HepG2 (cell line): ENCODE data around the gene LLGL2. TPM values are rescaled to one million over a fixed set of nuclear protein-coding genes. Genes with fewer than 3 reads are reported as not detected.

Experiments used
- ATAC-seq: fragments of 200-7000 bp; cut with Tn5 transposase; 3 replicates; pipeline ENCODE4 v1.9.1; 2020; ENCODE audit warnings: mild to moderate bottlenecking, moderate library complexity
- BruUV-seq: library from RNA; stranded (reverse); fragments of 400-500 nt; replicated peaks from 2 replicates; lab custom pipeline; 2021; lab: Mats Ljungman, UMichigan
- CTCF ChIA-PET: fragments of 300-600 bp; formaldehyde crosslinking; extraction: SDS; loops from one replicate; lab custom pipeline; 2021; ENCODE audit warnings: low total read pairs, inconsistent platforms, low intra/inter-chr PET ratio; lab: Yijun Ruan, JAX
- POLR2A ChIA-PET: fragments of 350-600 bp; sonication (Branson Sonifier 250); formaldehyde crosslinking; loops from one replicate; lab custom pipeline; 2020; ENCODE audit warnings: antibody characterized with exemption, inconsistent platforms; lab: Yijun Ruan, JAX
- DNase-seq: peaks from one replicate; pipeline ENCODE4 v3.0.0-alpha.2; 2015; ENCODE audit warnings: low spot score
- FAIRE-seq: peaks from 3 replicates; lab custom pipeline; 2011; peaks lifted over from hg19 to GRCh38; lab: Jason Lieb, UNC
- H2AFZ ChIP-seq: one replicate; pipeline ENCODE4 v1.6.1; 2011; ENCODE audit warnings: low read length, inconsistent platforms
- H3K27ac ChIP-seq: fragments of 300-600 bp; 3 replicates; pipeline ENCODE4 v1.8.0; 2011; ENCODE audit warnings: mixed run types, mild to moderate bottlenecking, mixed read lengths, low read length, inconsistent platforms; ENCODE audit not compliant: insufficient read depth; ENCODE audit errors: extremely low read length
- H3K27me3 ChIP-seq, 2 experiments: fragments of 200-600 bp in 1 of 2; 2 replicates in 1 of 2; 3 replicates in 1 of 2; pipeline versions ENCODE4 v1.6.0 to v1.8.0; 2011; ENCODE audit warnings: low read length in 2 of 2, mild to moderate bottlenecking in 2 of 2, moderate library complexity in 2 of 2, inconsistent platforms in 1 of 2; ENCODE audit not compliant: insufficient read depth in 2 of 2, control insufficient read depth in 1 of 2
- H3K36me3 ChIP-seq, 2 experiments: fragments of 200-600 bp in 1 of 2; replicated peaks in 1 of 2; 2 replicates in 1 of 2; 3 replicates in 1 of 2; pipeline versions ENCODE4 v1.5.1 to v1.8.0; 2011; ENCODE audit warnings: low read length in 2 of 2, inconsistent platforms in 1 of 2; ENCODE audit not compliant: insufficient read depth in 2 of 2, control insufficient read depth in 1 of 2
- H3K4me1 ChIP-seq: 2 replicates; pipeline ENCODE4 v1.5.1; 2012; ENCODE audit warnings: low read length, inconsistent platforms; ENCODE audit not compliant: insufficient read depth
- H3K4me2 ChIP-seq: 2 replicates; pipeline ENCODE4 v1.6.0; 2011; ENCODE audit warnings: low read depth, low read length, inconsistent platforms
- H3K4me3 ChIP-seq, 3 experiments: fragments of 200-600 bp in 1 of 3; sonication (generic), shearing (Covaris generic) in 1 of 3; replicated peaks in 1 of 3; 2 replicates each; pipeline ENCODE4 v1.5.1; 2011 to 2016; ENCODE audit warnings: low read length in 3 of 3, inconsistent platforms in 2 of 3, low read depth in 2 of 3, mild to moderate bottlenecking in 2 of 3, control low read depth in 1 of 3, mixed read lengths in 1 of 3; ENCODE audit not compliant: insufficient read depth in 1 of 3
- H3K79me2 ChIP-seq: one replicate; pipeline ENCODE4 v1.6.1; 2011; ENCODE audit warnings: low read length, inconsistent platforms; ENCODE audit not compliant: insufficient read depth
- H3K9ac ChIP-seq: 2 replicates; pipeline ENCODE4 v1.6.0; 2011; ENCODE audit warnings: mild to moderate bottlenecking, low read depth, low read length, inconsistent platforms; ENCODE audit not compliant: insufficient read depth
- H3K9me3 ChIP-seq: 2 replicates; pipeline ENCODE4 v1.5.1; 2012; ENCODE audit warnings: mild to moderate bottlenecking, low read length
- H4K20me1 ChIP-seq: 2 replicates; pipeline ENCODE4 v1.6.0; 2011; ENCODE audit warnings: inconsistent platforms, mild to moderate bottlenecking, low read length, moderate library complexity; ENCODE audit not compliant: insufficient read depth
- ARID5B ChIP-seq: IDR thresholded peaks from 2 replicates; pipeline ENCODE4 v1.4.0; 2020; ENCODE audit warnings: mild to moderate bottlenecking, missing genetic modification reagents
- ATF1 ChIP-seq: IDR thresholded peaks from 2 replicates; pipeline ENCODE4 v1.6.1; 2016; ENCODE audit warnings: mild to moderate bottlenecking, control low read depth
- ATF4 ChIP-seq, 2 experiments: fragments of 450-650 bp in 1 of 2; sonication (generic) in 1 of 2; formaldehyde crosslinking; IDR thresholded peaks; 2 replicates each; pipeline versions ENCODE4 v1.5.0 to v1.8.0; 2020 to 2022; ENCODE audit warnings: mild to moderate bottlenecking in 1 of 2, missing genetic modification reagents in 1 of 2
- CEBPB ChIP-seq: IDR thresholded peaks from 2 replicates; pipeline ENCODE4 v1.6.1; 2011; ENCODE audit warnings: low read depth, low read length, improper control_type of control experiment, borderline replicate concordance
- ELK4 ChIP-seq: sonication (generic); formaldehyde crosslinking; IDR thresholded peaks from 2 replicates; pipeline ENCODE4 v1.9.0; 2021; ENCODE audit warnings: missing genetic modification reagents, borderline replicate concordance
- GPN1 ChIP-seq: sonication (generic); formaldehyde crosslinking; IDR thresholded peaks from 2 replicates; pipeline ENCODE4 v1.5.1; 2020; ENCODE audit warnings: missing genetic modification reagents, borderline replicate concordance
- KLF15 ChIP-seq: sonication (generic); formaldehyde crosslinking; IDR thresholded peaks from 2 replicates; pipeline ENCODE4 v1.8.1; 2023; ENCODE audit warnings: borderline replicate concordance, mild to moderate bottlenecking, inconsistent platforms, missing genetic modification reagents, mixed read lengths
- RCOR2 ChIP-seq: IDR thresholded peaks from 2 replicates; pipeline ENCODE4 v1.6.1; 2016; ENCODE audit warnings: missing biosample characterization, missing genetic modification reagents
- ZBTB43 ChIP-seq: sonication (generic); formaldehyde crosslinking; conservative IDR thresholded peaks from 2 replicates; pipeline ENCODE4 v1.4.0; 2020; ENCODE audit warnings: missing genetic modification reagents
- ZFP36L2 ChIP-seq: sonication (generic); formaldehyde crosslinking; IDR thresholded peaks from 2 replicates; pipeline ENCODE4 v1.4.0; 2020; ENCODE audit warnings: missing genetic modification reagents
- ZIK1 ChIP-seq: sonication (generic); formaldehyde crosslinking; IDR thresholded peaks from 2 replicates; pipeline ENCODE4 v1.5.0; 2020; ENCODE audit warnings: mild to moderate bottlenecking, low read depth, missing genetic modification reagents, borderline replicate concordance
- ZNF20 ChIP-seq: sonication (generic); formaldehyde crosslinking; IDR thresholded peaks from 2 replicates; pipeline ENCODE4 v1.4.0; 2020; ENCODE audit warnings: mild to moderate bottlenecking, moderate library complexity, missing genetic modification reagents
- ZNF333 ChIP-seq: sonication (generic); formaldehyde crosslinking; IDR thresholded peaks from 2 replicates; pipeline ENCODE4 v1.4.0; 2020; ENCODE audit warnings: mild to moderate bottlenecking, missing genetic modification reagents, borderline replicate concordance
- ZNF788 ChIP-seq: sonication (generic); formaldehyde crosslinking; IDR thresholded peaks from 2 replicates; pipeline ENCODE4 v1.5.0; 2020; ENCODE audit warnings: mild to moderate bottlenecking, missing genetic modification reagents, borderline replicate concordance
- ZNF816 ChIP-seq: sonication (generic); formaldehyde crosslinking; IDR thresholded peaks from 2 replicates; pipeline ENCODE4 v1.8.0; 2022; ENCODE audit warnings: missing genetic modification reagents, mild to moderate bottlenecking, borderline replicate concordance
- WGBS: methylation state at CpG from one replicate; pipeline ENCODE4 v1.1.6; 2017; ENCODE audit warnings: low lambda C conversion rate; 5-methylcytosine and 5-hydroxymethylcytosine counted together
- in situ Hi-C: cut with HindIII; loops from 2 replicates; pipeline ENCODE4 v1.10.0; 2017; ENCODE audit warnings: low pct_unique_long_range_greater_than_20kb; ENCODE audit not compliant: extremely low pct_ligation_motif_present
- intact Hi-C: fragments of 100-400 bp; cut with micrococcal nuclease; formaldehyde crosslinking; loops from one replicate; pipeline ENCODE4 v1.10.0; 2022; ENCODE audit not compliant: unreplicated experiment
- polyA plus RNA-seq, 8 experiments: library from polyadenylated mRNA; depleted of rRNA in 3 of 8; stranded (reverse) in 7 of 8; unstranded in 1 of 8; fragments of >200 nt; fragmentation: Illumina TruSeq in 4 of 8; extraction: Trizol in 4 of 8; gene quantifications; 2 replicates each; pipeline versions ENCODE4 v1.2.1 to v1.2.3, GENCODE V29; 2011 to 2016; ENCODE audit warnings: low read depth in 4 of 8, missing spikeins in 1 of 8, mixed read lengths in 1 of 8; ENCODE audit not compliant: insufficient read depth in 1 of 8
- total RNA-seq, 5 experiments: library from RNA; depleted of rRNA; stranded (reverse); fragments of >200 nt; fragmentation: Illumina TruSeq; extraction: Trizol; gene quantifications; 2 replicates each; pipeline ENCODE4 v1.2.3, GENCODE V29; 2016; ENCODE audit warnings: low read depth in 1 of 5

LLGL2 gene
- total and polyA plus RNA-seq, 2 of the 13 experiments (the other 11 are each of a cell fraction or from before 2014, with no cell fraction given), result 83.0 to 86.7 TPM

- Histone ChIP-seq H3K4me3 (peak overlapping the region in 1 of 3 experiments; percentile 20; a peak in 1 of 6 replicates), H3K36me3 (no peaks in the 10 kb centered on the region), H3K79me2 (no peaks in the 10 kb centered on the region), H3K27me3 (peaks cover 16 to 24% of the 10 kb centered on the region in 2 experiments; a peak in 4 of 5 replicates), H3K27ac (no peak overlapping the region), H3K9me3 (no peaks in the 10 kb centered on the region), H3K9ac (no peak overlapping the region), H4K20me1 (no peaks in the 10 kb centered on the region), H2AFZ (no peak overlapping the region), H3K4me1 (peaks cover 29% of the 10 kb centered on the region), H3K4me2 (peak overlapping the region; percentile 50; the same call in 1 of the 2 replicates)
- whole genome bisulfite sequencing, result 24% methylated on average over 11 of the region's 12 CpGs
- intact Hi-C loops, result no loop called here
- DNase-seq, result peak; percentile 32
- CTCF ChIA-PET, result no interaction called here
- FAIRE-seq, result no peak
- in situ Hi-C loops, result loop anchor here (10.0 kb wide), 1 partner anchor 166 kb away; no protein-coding TSS in a partner anchor
- POLR2A ChIA-PET, result interaction anchor here (0.8 to 2.1 kb wide), 5 partner anchors 10 to 189 kb away, joined by 3 to 8 read pairs (median 3); no protein-coding TSS in a partner anchor
- ATAC-seq, result peak; percentile 35
- BruUV-seq, result no TSS peak
- TF ChIP-seq ELK4 (no peak), ZFP36L2 (CRISPR knock-in tag) (no peak), ARID5B (CRISPR knock-in tag) (no peak), RCOR2 (CRISPR knock-in tag) (no peak), KLF15 (CRISPR knock-in tag) (no peak), ZNF333 (0 out of 2 replicates have a peak, but pooled peaks have one; percentile 33), ATF4 (CRISPR knock-in tag; IDR thresholded peaks at IDR 0.05) (no peak), ZNF816 (peak; percentile 37; the same call in 1 of the 2 replicates), ZBTB43 (no peak), CEBPB (no peak), ZNF20 (CRISPR knock-in tag) (no peak), ZIK1 (CRISPR knock-in tag) (no peak), ZNF788 (CRISPR knock-in tag) (no peak), ATF1 (no peak), GPN1 (CRISPR knock-in tag) (no peak)
These were observed 65.6 kb downstream of the LLGL2 start for GRCh38 chr17:75590849-75591721.
